KG1 (cell line): ENCODE measurements around the gene SLC43A2.
"Not testable (repeated sequence)": the region's sequence is repeated elsewhere in the genome, so short reads cannot be mapped to it uniquely, and the experiment has no call there.

Experiments used
- DNase-seq: peaks from one replicate; lab custom pipeline; 2025; lab: John Stamatoyannopoulos, UW

The SLC43A2 gene

DNA sequence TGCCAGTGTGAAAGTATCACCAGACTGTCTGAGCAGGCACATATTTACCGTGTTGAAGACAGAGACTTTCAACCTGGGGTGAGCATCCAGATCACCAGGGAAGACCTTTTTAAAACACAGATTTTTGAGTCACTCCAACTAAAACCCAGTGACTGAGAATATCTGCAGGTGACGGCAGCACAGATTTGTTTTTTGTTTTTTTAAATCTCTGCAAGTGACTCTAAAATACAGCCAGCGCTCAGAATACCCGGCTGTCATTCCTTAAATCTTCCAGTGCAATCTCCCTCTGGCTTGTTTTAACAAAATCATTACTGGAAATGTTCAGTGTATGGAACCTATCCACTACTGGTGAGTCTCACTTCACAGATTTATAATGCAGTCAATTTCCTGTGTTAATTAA is 92.9 kb downstream of the SLC43A2 start:
- no peak for DNase-seq

DNA sequence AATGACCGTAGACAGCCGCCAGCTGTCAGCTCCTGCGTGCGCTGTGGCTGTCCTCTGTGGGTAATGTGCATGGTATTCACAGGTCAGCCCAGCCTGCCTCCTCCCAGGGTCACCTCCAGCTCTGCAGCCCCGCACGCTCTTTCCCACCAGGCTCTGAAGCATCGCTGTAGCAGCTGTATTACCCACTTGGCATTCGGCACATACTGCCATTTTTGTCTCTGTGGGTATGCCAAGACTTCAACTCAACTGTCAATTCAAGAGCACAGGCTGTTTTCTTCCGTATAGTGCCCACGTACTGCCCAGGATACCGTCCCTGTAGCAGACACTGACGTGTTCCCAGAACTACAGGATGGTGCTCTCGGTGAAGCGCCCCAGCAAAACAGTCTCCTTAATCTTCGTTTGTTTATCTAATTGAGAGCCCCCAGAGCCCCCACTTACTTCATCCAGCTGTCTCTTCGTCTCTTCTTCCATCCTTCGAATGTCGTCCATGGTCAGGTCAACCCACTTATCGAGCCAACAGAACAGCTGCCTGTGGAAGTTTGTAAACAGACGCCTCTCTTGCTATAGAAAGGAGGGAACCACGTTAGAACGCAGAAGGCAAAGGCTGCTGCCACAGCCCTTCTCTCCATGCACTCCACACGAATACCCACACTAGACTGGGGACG is 94.8 kb downstream of the SLC43A2 start:
- DNase-seq = no peak

DNA sequence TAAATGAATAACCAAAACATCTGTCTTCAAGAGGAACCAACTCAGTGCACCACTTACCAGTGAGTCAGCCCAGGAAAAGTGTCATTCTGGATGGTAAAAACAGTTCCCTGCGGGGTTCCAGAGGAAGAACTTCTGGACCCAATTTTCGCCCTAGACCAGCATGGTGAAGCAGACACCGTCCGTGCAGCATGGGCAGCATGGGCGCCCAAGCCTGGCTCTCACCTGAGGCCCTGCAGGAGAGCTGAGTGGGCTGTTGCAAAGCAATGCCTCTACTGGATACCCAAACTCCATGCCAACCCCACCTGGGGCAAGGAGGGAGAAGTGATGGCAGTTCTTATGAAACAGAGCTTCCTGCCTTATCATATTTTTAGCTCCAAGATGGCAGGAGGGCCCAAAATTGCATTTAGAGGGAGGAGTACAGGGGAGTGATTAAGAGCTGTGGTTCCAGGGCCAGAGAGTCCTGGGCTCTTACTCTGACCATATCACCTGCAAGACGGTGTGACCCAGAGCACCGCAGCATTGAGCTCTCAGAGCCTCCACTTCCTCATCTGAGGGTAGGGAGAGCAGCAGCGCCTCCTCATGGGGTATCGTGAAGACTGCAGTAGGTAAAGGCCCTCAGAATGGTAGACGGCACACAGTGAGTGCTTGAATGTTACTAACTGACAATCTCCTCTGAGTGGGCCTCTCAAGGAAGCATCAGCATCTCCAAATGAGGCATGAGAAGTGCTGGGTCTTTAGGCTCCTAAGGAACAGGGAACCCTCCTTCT is 95.6 kb downstream of the SLC43A2 start:
- DNase-seq = no peak

DNA sequence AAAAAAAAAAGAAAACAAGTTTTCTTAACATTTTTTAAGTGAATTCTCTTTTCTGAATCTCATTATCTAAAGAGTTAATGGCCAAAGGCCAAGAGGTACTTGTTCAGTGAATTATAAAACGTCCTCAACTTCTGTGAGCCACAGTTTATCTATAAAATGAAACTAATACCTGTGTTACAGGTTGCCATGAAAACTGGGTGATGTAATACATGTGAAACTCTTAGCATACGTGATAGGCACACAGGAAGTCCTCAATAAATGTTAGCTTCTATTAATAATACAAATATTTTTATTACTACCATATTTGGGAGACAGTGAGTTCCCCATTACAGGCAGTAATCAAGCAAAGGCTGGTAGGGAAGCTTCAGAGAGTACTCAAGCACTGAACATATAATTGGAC is 98.8 kb downstream of the SLC43A2 start:
- no peak for DNase-seq

DNA sequence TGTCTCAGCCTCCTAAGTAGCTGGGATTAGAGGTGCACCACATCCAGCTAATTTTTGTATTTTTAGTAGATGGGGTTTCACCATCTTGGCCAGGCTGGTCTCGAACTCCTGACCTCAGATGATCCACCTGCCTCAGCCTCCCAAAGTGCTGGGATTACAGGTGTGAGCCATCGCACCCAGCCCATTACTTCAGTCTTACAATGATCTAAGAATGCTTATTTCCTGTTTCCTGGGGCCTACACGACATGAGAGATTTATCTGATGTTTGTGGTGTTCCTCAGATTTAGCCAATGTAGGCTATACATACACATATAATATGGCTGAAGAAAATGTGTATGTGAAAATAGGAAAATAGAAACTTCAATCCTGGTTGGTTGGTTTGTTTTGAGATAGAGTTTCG is 101.8 kb downstream of the SLC43A2 start:
- DNase-seq = not testable (repeated sequence)

DNA sequence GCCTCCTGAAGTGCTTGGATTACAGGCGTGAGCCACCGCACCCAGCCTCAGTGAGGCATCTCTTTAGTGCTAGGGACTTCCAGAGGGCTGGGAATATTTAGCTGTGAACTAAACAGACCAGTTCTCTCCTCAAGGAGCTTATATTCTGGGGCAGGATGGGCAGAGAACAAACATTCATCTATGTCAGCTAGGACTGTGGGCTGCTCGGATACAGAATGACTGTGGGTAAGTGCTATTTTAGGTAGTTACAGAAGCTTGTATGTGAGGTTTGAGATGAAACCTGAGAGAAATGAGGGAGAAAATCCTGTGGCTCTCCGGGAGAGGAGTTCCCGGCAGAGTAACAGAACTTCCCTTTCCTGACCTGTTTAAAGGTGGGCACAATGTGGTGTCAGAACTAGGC is 106.0 kb downstream of the SLC43A2 start:
- no peak for DNase-seq

DNA sequence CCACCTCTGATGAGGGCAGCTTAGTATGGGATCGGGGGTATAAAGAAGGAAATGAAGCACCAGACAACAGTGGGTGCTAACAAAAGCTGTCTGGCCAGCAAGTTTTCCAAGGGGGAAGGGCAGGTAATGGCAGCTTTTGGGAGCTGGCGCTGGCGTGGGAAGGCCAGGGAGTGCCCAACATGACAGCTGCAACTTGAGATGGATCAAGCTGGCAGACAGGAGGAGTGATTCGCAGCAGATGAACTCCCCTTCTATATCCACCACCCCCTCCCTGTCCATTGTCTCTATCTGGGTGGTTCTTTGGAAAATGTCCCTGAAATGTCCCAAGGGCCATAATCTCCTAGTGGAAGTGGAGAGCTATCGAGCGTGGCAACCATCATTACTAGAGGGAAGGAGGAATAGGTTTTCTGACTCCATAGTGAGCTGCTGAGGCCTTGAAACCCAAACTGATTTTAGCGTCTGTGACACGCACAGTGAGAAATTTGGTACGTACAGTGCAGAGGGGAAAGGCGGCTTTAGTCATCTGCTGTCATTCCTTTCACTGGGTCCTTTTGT is 107.5 kb downstream of the SLC43A2 start:
- DNase-seq = no peak

DNA sequence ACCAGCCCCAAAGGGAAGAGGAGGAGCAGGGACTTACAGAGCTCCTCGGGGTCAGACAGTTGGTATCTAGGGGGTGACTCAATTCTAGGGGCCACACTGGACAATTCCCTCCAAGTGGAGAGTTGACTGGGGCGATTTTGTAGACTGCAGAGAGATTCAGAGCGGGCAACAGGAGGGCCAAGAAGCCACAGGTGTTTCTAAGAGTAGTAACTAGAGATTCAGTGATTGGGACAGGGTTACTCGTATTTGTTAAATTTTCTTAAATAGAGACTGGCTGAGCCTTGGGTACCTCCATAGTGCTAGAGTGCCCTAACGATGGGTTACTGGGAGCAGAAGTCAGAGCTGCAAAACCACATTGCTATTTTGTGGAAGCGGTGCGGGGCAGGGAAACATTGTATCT is 109.0 kb downstream of the SLC43A2 start:
- DNase-seq = no peak
